ENCODE measurements around the gene THRSP.
"Not testable (repeated sequence)": the region's sequence is repeated elsewhere in the genome, so short reads cannot be mapped to it uniquely, and the experiment has no call there.

Gene THRSP

GRCh38 chr11:78063440-78064181 lies at the start of gene THRSP:
Gene THRSP, plus strand, starts transcription at chr11:78063861. Its CDS starts 21 bp downstream, at chr11:78063882.
- DNase-seq (ENCODE audit: low read depth), result no peak

DNA sequence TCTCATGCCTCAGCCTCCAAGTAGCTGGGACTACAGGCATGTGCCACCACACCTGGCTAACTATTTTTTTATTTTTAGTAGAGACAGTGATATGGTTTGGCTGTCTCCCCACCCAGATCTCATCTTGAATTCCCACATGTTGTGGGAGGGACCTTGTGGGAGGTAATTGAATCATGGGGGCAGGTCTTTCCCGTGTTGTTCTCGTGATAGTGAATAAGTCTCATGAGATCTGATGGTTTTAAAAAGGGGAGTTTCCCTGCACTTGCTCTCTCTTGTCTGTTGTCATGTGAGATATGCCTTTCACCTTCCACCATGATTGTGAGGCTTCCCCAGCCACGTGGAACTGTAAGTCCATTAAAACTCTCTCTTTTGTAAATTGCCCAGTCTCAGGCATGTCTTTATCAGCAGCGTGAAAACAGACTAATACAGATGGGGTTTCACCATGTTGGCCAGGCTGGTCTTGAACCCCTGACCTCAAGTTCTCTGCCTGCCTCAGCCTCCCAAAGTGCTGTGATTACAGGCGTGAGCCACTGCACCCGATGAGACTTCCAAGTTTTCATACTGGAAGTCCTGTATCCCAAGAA lies 48.6 kb upstream of the THRSP start:
- DNase-seq (ENCODE audit: low read depth), result not testable (repeated sequence)

GRCh38 chr11:78015878-78016277 lies 47.8 kb upstream of the THRSP start:
- DNase-seq (ENCODE audit: low read depth), result no peak

- DNase-seq (ENCODE audit: low read depth), result no peak
These were observed 43.9 kb upstream of the THRSP start for GRCh38 chr11:78019808-78020207.

DNA sequence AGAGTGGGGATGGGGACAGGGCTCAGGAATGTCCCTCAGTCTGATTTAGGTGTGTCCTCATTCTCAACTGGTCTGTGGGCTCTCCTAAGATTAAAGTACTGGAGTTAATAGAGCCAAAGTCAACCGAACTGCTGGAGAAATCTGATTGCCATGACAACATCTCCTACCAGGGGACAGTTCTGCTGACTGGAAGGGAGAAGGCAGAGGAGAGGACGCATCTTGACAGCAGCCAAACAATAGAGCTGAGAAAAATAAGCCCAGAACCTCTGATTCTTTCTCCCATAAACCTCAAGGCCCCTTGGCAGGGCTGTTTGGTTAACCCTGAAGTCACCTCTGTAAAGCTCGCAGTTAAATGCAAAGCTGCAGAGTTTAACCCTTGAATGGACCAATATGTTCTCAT lies 43.4 kb upstream of the THRSP start:
- DNase-seq (ENCODE audit: low read depth), result no peak

- DNase-seq (ENCODE audit: low read depth), result no peak
These were observed 42.0 kb upstream of the THRSP start for GRCh38 chr11:78021611-78022010.

DNA sequence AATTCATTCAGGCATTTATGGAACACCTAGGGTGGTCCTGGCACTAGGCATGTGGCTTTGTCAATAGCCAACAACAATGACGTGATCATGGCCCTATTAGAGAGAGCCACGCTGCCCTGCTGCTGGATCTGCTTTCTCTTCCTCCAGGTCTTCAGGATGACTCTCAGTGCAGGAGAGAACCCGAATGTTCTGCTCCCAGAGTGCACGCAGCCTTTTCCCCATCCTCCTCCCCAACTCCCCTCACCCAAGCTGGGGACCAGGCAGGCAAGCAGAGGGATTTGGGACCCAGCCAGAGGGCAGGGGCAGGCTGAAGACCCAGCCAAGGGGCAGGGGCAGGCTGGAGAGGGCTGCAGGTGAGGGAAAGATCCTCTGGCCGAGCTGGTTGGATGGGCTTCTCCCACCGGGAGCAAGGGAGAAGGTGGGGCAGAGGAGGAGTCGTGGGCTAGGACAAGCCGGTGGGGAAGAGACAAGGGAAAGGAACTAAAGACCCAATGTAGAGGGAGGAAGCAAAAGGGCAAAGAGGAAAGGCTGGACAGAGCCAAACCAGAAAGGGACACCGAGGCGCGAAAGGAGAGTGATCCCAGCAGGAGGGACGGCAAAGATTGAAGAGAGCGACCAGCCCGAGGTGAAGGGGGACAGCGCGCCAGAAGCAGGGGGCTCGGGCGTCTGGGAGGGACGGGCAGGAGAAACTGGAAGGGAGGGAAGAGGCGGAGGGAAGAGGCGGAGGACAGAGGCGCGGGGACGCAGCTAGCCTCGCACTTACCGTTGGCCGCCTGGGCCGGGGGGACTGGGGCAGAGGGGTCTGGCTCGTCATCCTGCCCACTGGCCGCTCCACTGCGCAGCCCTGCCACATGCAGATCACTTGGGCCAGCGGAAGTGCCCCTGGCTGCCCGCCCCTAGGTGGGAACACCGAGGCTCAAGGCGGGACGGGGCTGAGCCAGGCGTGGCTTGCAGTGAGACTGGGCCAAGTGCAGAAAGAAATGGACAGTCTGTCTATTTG lies 41.0 kb upstream of the THRSP start, which contains the start of gene KCTD14:
Gene KCTD14, minus strand, starts transcription at position 880 of the 1,000 bp plus-strand sequence. Its CDS starts 27 bp downstream, at position 853.
- DNase-seq (ENCODE audit: low read depth), result no peak

DNA sequence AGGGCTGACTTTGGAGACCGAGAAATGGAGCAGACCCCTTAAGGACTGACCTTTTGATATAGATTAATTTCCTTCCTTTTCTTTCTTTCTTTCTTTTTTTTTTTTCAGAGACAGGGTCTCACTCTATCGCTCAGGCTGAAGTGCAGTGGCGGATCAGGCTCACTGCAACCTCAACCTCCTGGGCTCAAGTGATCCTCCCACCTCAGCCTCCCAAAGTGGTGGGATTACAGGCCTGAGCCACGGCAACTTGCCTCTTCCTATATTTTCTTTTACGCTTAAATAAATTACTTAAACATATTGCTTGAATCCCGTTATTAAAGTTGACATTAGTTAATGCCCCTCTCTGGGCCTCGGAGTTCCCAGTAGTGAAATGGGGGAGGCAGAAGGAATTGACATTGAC lies 40.2 kb upstream of the THRSP start:
- DNase-seq (ENCODE audit: low read depth), result no peak

GRCh38 chr11:78025378-78025777 lies 38.3 kb upstream of the THRSP start:
- DNase-seq (ENCODE audit: low read depth), result no peak

DNA sequence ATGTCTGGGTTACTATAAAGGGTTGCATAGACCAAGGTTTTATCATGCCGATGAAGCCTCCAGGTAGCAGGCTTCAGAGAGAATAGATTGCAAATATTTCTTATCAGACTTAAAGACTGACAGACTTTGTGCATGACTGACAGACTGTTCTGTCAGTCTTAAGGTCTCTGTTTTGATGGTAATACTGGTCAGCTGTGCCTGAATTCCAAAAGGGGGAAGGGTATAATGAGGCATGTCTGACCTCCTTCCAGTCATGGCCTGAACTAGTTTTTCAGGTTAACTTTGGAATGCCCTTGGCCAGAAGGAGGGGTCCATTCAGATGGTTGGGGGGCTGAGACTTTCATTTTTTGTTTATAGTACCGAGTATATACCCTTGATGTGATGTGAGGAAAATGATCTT lies 35.9 kb upstream of the THRSP start:
- DNase-seq (ENCODE audit: low read depth), result no peak

GRCh38 chr11:78028423-78028822 lies 35.2 kb upstream of the THRSP start:
- not testable (repeated sequence) for DNase-seq (ENCODE audit: low read depth)

DNA sequence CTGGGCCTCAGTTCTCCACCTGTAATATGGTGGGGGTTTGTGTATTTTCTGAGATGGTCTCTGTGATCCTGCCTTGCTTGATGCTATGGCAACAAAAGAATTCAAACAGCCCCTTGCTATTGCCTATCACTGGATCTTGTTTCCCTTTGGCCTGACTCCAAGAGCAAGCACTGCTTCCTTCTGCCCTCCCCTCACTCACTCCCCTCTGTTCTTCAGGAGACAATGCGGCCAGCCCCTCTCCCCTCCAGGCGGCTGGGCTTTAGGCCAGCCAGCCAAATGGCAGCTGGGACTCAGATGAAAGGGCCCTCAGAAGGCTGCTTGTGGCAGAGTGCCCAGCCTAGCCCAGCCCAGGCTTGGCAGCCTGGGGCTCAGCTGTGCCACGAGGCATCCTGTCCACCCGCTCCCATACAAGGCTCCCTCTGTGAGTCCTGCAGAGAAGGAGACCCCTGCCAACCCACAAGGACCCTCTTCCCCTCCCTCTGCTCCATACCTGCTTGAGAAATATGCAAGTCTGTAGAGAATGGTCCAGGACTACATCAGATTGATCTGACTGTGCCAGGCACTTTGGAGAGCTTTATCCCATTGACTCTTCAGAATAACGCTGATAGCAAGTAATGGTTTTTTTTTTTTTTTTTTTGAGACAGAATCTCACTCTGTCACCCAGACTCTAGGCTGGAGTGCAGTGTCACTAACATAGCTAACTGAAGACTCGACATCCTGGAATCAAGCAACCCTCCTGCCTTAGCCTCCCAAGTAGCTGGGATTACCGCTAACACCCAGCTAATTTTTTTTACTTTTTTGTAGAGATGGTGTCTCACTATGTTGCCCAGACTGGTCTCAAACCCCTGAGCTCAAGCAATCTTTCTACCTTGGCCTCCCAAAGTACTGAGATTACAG lies 33.0 kb upstream of the THRSP start:
- DNase-seq (ENCODE audit: low read depth), result no peak

- DNase-seq (ENCODE audit: low read depth), result no peak
These were observed 32.0 kb upstream of the THRSP start for GRCh38 chr11:78031629-78032028.

GRCh38 chr11:78032090-78032489 lies 31.6 kb upstream of the THRSP start:
- DNase-seq (ENCODE audit: low read depth), result no peak

GRCh38 chr11:78033040-78033439 lies 30.6 kb upstream of the THRSP start:
- no peak for DNase-seq (ENCODE audit: low read depth)

DNA sequence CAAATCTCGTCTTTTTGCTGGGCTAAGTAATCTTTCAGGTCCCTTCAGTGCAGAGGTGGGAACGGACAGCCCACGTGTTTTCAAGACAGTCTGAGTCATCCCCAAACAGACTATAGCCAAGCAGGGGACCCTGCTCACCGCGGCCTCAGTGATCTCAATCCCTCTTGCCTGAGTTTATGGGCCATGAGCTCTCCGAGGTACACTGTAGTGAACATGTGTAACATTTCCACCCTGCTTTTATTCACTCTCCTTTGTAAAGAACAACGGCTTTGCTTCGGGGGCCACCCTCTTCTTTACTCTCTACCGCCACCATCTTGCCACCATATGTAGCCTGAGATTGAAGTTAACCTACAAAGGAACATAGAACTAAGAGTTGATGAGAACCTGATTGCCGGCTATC lies 29.0 kb upstream of the THRSP start:
- DNase-seq (ENCODE audit: low read depth), result no peak

DNA sequence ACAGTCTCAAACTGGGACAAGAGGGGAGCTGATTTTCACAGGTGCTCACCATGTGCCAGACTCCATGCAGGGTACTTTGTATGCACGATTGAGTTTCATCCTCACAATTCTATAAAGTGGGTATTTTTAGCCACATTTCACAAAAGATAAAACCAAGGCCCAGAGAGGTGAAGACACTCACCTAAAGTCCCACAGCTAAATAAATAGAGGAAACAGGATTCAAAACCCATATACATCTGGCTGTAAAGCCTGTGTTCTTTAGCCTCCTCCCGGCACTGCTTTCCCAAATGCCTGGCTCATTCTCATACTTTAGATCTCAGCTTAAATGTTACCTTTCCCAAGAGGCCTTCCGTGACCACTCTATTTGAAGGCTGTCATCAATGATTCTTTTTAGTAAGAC lies 27.3 kb upstream of the THRSP start:
- no peak for DNase-seq (ENCODE audit: low read depth)

GRCh38 chr11:78037056-78037455 lies 26.6 kb upstream of the THRSP start:
- DNase-seq (ENCODE audit: low read depth), result no peak

DNA sequence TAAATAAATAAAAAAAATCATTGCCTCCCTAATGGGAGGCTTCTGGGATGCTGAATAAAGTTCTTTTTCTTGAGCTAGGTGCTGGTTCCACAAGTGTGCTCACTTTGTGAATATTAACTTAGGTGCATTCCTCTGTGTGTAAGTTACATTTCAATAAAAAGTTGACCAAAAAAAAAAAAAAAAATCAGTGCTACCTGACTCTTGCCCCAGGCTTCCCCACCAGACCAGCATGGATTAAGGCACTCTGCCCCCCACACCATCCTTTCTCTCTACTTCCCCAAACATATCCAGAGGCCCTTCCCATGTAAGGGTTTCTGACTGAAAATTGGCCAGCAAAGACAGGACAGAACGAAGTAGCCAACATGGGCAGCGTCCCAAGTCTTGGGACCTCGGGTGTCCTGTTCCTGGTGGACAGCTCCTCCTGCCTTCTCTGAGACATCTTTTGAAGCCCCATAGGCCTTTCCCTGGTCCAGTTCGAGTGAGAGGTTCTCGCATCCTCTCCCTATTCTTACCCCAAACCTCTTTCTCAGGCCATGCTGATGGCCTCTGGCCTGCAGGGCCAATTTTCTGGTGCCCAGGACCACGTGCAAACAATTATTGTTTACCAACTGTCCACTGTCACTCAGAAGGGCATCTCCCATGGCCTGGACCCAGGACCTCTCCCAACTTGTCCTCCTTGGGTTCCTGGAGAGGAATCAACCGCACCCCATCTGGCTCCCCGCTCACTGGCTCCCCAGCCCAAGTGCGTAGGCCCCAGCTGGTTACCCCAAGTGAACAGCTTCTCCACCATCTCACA lies 25.6 kb upstream of the THRSP start:
- no peak for DNase-seq (ENCODE audit: low read depth)

- no peak for DNase-seq (ENCODE audit: low read depth)
These were observed 24.9 kb upstream of the THRSP start for GRCh38 chr11:78038697-78039313.
